ENCODE data around the gene ADARB1.

DNA sequence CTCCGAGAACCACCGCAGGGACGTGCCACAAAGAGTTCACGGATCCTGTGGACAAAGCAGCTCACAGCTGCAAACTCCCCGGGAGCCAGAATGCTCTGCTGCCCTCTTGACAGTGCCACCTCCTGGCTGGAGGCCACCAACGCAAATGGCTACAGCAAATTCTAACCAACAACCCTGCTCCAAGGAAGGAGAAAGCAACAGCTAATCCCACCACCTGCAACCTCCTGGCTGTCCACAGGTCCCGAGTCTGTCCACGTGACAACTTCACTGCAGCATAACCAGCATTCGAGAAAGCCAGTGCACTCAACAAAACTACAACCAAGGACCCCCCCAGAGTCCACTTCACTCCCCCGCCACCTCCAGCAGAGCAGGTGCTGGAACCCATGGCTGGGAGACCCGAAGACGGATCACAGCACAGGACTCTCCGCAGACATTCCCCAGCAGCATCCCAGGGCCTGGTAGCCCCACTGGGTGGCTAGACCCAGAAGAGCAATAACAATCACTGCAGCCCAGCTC, 196.0 kb downstream of the ADARB1 start:
- TF ChIP-seq, protein P1, sequence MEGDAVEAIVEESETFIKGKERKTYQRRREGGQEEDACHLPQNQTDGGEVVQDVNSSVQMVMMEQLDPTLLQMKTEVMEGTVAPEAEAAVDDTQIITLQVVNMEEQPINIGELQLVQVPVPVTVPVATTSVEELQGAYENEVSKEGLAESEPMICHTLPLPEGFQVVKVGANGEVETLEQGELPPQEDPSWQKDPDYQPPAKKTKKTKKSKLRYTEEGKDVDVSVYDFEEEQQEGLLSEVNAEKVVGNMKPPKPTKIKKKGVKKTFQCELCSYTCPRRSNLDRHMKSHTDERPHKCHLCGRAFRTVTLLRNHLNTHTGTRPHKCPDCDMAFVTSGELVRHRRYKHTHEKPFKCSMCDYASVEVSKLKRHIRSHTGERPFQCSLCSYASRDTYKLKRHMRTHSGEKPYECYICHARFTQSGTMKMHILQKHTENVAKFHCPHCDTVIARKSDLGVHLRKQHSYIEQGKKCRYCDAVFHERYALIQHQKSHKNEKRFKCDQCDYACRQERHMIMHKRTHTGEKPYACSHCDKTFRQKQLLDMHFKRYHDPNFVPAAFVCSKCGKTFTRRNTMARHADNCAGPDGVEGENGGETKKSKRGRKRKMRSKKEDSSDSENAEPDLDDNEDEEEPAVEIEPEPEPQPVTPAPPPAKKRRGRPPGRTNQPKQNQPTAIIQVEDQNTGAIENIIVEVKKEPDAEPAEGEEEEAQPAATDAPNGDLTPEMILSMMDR (conservative IDR thresholded peaks at IDR 0.05; ENCODE audit: low read depth, low read length): peak; percentile 51
- no peak for TF ChIP-seq EZH2 (IDR thresholded peaks at IDR 0.05; ENCODE audit: borderline replicate concordance, low read depth, low read length, poor library complexity, severe bottlenecking)
